ENCODE results near the gene ZFAND4.
"Not testable (repeated sequence)": the region's sequence is repeated elsewhere in the genome, so short reads cannot be mapped to it uniquely, and the experiment has no call there.

DNA sequence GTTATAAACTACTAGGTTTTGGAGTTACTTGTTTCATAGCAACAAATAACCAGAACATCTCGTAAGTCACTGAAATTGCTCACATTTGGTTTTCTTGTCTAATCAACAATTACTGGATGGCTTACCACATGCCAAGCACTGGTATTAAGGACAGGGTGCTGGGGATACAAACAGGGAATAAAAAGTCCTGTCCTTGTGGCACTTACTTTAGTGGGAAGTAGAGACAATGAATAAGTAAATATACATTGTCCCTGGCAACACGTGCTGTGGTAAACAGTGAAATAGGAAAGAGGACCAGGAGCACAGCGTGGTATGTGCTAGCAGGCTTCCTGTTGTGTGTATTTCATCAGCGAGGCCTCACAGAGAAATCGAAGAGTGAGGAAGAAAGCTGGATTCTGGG is 38.7 kb upstream of the ZFAND4 start:
- TF ChIP-seq POLR2A (IDR thresholded peaks at IDR 0.05) = not testable (repeated sequence)
- TF ChIP-seq, protein P1, sequence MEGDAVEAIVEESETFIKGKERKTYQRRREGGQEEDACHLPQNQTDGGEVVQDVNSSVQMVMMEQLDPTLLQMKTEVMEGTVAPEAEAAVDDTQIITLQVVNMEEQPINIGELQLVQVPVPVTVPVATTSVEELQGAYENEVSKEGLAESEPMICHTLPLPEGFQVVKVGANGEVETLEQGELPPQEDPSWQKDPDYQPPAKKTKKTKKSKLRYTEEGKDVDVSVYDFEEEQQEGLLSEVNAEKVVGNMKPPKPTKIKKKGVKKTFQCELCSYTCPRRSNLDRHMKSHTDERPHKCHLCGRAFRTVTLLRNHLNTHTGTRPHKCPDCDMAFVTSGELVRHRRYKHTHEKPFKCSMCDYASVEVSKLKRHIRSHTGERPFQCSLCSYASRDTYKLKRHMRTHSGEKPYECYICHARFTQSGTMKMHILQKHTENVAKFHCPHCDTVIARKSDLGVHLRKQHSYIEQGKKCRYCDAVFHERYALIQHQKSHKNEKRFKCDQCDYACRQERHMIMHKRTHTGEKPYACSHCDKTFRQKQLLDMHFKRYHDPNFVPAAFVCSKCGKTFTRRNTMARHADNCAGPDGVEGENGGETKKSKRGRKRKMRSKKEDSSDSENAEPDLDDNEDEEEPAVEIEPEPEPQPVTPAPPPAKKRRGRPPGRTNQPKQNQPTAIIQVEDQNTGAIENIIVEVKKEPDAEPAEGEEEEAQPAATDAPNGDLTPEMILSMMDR (IDR thresholded peaks at IDR 0.05) = not testable (repeated sequence)
